Lung (tissue), 12 donors: ENCODE data around the gene PDZK1IP1. TPM values are rescaled to one million over a fixed set of nuclear protein-coding genes. Genes with fewer than 3 reads are reported as not detected.

Source experiments
- ATAC-seq: fragments of 200-7000 bp; cut with Tn5 transposase; one replicate; pipeline ENCODE4 v1.9.1; 2020; ENCODE audit warnings: moderate number of reproducible peaks; ENCODE audit not compliant: insufficient read depth, low FRiP score
- DNase-seq, 3 donors: peaks; one replicate each; pipeline ENCODE4 v3.0.0-alpha.2; 2013 to 2017
- H3K27ac ChIP-seq, 2 donors: one replicate each; pipeline ENCODE4 v1.5.1; 2013; ENCODE audit warnings: mild to moderate bottlenecking in 2 of 2, moderate library complexity in 2 of 2, control low read depth in 1 of 2, inconsistent platforms in 1 of 2, low read depth in 1 of 2, low read length in 1 of 2
- H3K27me3 ChIP-seq, 3 donors: one replicate each; pipeline ENCODE4 v1.5.1; 2013; ENCODE audit warnings: low read length in 2 of 3; ENCODE audit not compliant: control insufficient read depth in 3 of 3, insufficient read depth in 3 of 3
- H3K36me3 ChIP-seq, 4 donors: one replicate each; pipeline ENCODE4 v1.5.1; 2013; ENCODE audit warnings: low read length in 4 of 4, mild to moderate bottlenecking in 1 of 4, moderate library complexity in 1 of 4; ENCODE audit not compliant: control insufficient read depth in 4 of 4, insufficient read depth in 4 of 4
- H3K4me1 ChIP-seq, 5 donors: one replicate each; pipeline ENCODE4 v1.5.1; 2013; ENCODE audit warnings: low read length in 5 of 5, mild to moderate bottlenecking in 2 of 5, moderate library complexity in 1 of 5; ENCODE audit not compliant: control insufficient read depth in 5 of 5, insufficient read depth in 5 of 5
- H3K4me3 ChIP-seq: one replicate; pipeline ENCODE4 v1.5.1; 2013; ENCODE audit warnings: mild to moderate bottlenecking, control low read depth, moderate library complexity
- H3K9ac ChIP-seq, 2 donors: one replicate each; pipeline ENCODE4 v1.5.1; 2013; ENCODE audit warnings: low read length in 2 of 2, control low read depth in 1 of 2; ENCODE audit not compliant: insufficient read depth in 1 of 2
- H3K9me3 ChIP-seq, 4 donors: one replicate each; pipeline ENCODE4 v1.5.1; 2013; ENCODE audit warnings: low read length in 3 of 4, mild to moderate bottlenecking in 1 of 4, moderate library complexity in 1 of 4; ENCODE audit not compliant: control insufficient read depth in 4 of 4, insufficient read depth in 3 of 4
- WGBS, 2 donors: extraction: QIAGEN DNeasy Blood & Tissue Kit; methylation state at CpG; one replicate each; pipeline ENCODE4 v1.1.7; 2013; 5-methylcytosine and 5-hydroxymethylcytosine counted together
- polyA plus RNA-seq, 2 donors: library from polyadenylated mRNA; stranded (reverse); fragments of 200-250 nt; gene quantifications; one replicate each; pipeline ENCODE4 v1.2.1, GENCODE V29; 2013
- total RNA-seq, 2 donors: library from RNA; depleted of rRNA in 1 of 2; stranded (reverse); fragments of >200 nt in 1 of 2; gene quantifications; one replicate each; pipeline ENCODE4 v1.2.1, GENCODE V29; 2014 to 2021
- TF ChIP-seq, protein P1 (sequence below): IDR thresholded peaks from 2 replicates; pipeline ENCODE4 v1.5.1; 2012; ENCODE audit warnings: mild to moderate bottlenecking; ENCODE audit errors: control extremely low read depth, extremely low read depth
- donor health status: control.
- donor health status: control.
- donor health status: Bipolar disorder and iron deficiency.
- donor health status: healthy.
- donor health status: DM: yes; HTN: yes; CAD: no.

The PDZK1IP1 gene
- total and polyA plus RNA-seq, 4 donors: 44.8 to 324 (median 70.6) TPM

DNA sequence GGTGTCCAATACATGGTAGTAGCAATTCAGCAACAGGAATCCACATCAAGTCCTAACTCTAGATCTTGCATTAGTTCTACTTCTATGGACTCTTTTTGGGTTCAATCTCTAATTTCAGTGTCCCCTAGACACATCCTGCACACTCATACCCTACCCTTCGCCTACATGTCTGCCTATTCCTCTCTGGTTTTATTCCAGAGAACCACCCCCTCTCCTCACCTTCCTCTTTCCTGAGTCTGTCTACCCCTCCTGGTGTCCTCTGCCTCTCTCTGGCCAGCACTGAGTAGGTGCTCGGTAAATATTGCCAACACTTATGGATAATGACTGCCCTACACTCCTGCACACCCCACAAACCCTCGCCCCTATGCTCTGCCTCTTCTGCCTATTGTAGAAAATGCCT is 32.6 kb upstream of the PDZK1IP1 start:
- Histone ChIP-seq H3K27ac (no peak overlapping the region), H3K4me1 (peaks cover 0 to 18% (median 3%) of the 10 kb centered on the region in 5 donors), H3K27me3 (peaks cover 4 to 61% (median 50%) of the 10 kb centered on the region in 3 donors), H3K4me3 (no peak overlapping the region), H3K9me3 (no peaks in the 10 kb centered on the region), H3K9ac (no peak overlapping the region), H3K36me3 (no peaks in the 10 kb centered on the region)
- TF ChIP-seq, protein P1, sequence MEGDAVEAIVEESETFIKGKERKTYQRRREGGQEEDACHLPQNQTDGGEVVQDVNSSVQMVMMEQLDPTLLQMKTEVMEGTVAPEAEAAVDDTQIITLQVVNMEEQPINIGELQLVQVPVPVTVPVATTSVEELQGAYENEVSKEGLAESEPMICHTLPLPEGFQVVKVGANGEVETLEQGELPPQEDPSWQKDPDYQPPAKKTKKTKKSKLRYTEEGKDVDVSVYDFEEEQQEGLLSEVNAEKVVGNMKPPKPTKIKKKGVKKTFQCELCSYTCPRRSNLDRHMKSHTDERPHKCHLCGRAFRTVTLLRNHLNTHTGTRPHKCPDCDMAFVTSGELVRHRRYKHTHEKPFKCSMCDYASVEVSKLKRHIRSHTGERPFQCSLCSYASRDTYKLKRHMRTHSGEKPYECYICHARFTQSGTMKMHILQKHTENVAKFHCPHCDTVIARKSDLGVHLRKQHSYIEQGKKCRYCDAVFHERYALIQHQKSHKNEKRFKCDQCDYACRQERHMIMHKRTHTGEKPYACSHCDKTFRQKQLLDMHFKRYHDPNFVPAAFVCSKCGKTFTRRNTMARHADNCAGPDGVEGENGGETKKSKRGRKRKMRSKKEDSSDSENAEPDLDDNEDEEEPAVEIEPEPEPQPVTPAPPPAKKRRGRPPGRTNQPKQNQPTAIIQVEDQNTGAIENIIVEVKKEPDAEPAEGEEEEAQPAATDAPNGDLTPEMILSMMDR: no peak
- DNase-seq: no peak
- no peak for ATAC-seq
- 84 to 88% methylated on average over 3 of the region's 3 CpGs for WGBS, 2 donors

DNA sequence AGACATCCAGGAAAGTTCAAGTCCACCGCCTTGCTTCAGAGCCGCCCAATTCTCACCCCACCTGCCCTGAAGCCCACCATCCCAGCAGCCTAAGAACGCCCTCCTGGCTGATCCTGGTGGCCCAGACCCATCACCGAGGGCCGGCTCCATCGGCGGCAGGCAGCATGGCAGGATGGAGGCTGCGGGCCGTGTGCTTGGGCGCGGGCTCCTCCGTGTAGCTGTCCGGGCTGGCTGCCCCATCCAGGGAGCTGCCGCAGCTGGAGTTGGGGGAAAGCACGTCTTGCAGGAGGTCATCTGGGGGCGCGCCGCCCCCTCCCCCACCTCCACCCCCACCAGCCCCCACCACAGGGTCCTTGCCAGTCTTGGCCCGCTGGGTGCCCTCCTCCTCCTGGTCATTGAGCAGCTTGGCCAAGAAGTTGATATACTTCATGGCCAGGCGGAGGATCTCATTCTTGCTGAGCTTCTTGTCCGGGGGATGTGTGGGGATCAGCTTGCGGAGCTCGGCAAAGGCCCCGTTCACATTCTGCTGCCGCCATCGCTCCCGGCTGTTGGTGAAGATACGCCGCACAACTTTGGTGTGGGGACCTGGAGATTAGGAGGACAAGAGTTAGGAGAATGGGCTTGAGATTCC is 29.9 kb upstream of the PDZK1IP1 start:
- H3K9me3 ChIP-seq: no peaks in the 10 kb centered on the region
- no peak for DNase-seq
- no peaks in the 10 kb centered on the region for H3K36me3 ChIP-seq
- peaks cover 4 to 37% (median 27%) of the 10 kb centered on the region in 3 donors for H3K27me3 ChIP-seq
- peaks cover 0 to 3% (median 0%) of the 10 kb centered on the region in 5 donors for H3K4me1 ChIP-seq
- TF ChIP-seq, protein P1: no peak
- H3K4me3 ChIP-seq: no peak overlapping the region
- H3K27ac ChIP-seq: no peak overlapping the region
- ATAC-seq: no peak
- no peak overlapping the region for H3K9ac ChIP-seq
- 90 to 96% methylated on average over 28 to 29 of the region's 29 CpGs for WGBS, 2 donors

DNA sequence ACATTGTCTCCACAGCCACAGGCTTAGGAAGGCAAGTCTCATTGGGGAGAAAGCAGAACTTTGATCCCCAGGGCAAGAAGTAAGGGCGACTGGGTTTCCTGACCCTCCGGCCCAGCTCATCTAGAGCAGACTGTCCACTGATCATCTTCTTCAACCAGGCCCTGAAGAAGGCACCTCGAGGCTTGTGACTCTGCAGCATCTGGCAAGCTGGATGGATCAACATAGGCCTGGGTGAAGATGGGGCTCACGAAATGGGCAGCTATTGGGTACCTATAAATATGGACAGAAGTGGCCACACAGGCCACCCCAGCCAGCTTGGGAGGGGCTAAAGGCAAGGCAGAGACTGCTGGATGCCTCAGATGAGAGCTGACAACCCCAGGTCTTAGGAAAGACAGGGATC is 29.2 kb upstream of the PDZK1IP1 start:
- DNase-seq (no peak), ATAC-seq (no peak)
- WGBS, 2 donors: 87 to 93% methylated on average over 4 of the region's 4 CpGs
- TF ChIP-seq, protein P1: no peak
- H3K27me3 ChIP-seq: peaks cover 4 to 30% (median 20%) of the 10 kb centered on the region in 3 donors
- no peak overlapping the region for H3K9ac ChIP-seq
- H3K4me3 ChIP-seq: no peak overlapping the region
- H3K36me3 ChIP-seq: no peaks in the 10 kb centered on the region
- no peaks in the 10 kb centered on the region for H3K9me3 ChIP-seq
- no peaks in the 10 kb centered on the region for H3K4me1 ChIP-seq
- H3K27ac ChIP-seq: no peak overlapping the region
